ENCODE measurements around the gene KSR1.

DNA sequence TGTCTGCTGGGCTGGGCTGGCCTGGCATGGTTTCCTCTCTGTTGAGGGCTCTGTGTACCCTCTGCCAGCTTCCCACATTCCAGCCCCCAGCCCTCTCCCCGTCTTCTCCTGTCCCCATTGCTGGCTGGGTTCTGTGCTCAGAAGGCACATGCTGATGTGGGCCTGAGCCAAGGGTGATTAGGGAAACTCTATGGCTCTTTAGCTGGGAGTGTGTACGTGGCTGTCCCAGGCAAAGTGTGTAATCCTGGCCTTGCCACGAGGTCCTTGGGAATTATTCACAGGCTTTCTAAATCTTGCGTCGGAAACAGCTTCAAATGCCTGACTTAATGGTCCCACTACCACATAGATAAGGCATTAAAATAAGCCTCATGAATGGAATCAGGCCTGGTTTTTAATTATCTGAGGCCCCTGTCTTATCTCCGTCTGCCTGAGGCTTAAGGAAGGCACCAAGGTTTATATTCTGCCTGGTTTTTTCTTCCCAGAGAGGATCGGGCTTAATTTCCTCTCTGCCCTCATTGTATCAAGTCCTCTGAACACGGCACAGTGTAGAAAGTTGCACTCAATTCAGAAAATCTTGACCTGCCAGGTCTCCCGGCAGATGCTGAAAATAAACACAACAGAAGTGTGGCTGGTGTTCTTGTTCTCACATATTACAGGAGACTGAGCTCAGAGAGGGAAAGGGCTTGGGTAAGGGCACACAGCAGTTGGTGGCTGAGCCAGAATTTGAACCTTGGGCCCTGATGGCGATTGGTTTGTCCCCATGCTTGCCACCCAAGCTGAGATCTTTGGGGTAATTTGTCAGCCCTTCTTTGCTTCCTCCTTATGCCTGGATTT is 121.9 kb downstream of the KSR1 start:
- TF ChIP-seq, protein P1, sequence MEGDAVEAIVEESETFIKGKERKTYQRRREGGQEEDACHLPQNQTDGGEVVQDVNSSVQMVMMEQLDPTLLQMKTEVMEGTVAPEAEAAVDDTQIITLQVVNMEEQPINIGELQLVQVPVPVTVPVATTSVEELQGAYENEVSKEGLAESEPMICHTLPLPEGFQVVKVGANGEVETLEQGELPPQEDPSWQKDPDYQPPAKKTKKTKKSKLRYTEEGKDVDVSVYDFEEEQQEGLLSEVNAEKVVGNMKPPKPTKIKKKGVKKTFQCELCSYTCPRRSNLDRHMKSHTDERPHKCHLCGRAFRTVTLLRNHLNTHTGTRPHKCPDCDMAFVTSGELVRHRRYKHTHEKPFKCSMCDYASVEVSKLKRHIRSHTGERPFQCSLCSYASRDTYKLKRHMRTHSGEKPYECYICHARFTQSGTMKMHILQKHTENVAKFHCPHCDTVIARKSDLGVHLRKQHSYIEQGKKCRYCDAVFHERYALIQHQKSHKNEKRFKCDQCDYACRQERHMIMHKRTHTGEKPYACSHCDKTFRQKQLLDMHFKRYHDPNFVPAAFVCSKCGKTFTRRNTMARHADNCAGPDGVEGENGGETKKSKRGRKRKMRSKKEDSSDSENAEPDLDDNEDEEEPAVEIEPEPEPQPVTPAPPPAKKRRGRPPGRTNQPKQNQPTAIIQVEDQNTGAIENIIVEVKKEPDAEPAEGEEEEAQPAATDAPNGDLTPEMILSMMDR (conservative IDR thresholded peaks at IDR 0.05) = no peak
- no peak for TF ChIP-seq EZH2 (IDR thresholded peaks at IDR 0.05; ENCODE audit: low read depth)
